Stimulated activated CD8-positive, alpha-beta memory T cell treated with anti-CD3 and anti-CD28 coated beads, Interleukin-7, amount 100 ng/mL, for 4 hours (primary cell): ENCODE measurements around the gene CAMKV.
A peak's percentile ranks its signal among the peaks of the same experiment; 100 is the strongest.
"Not testable (repeated sequence)": the region's sequence is repeated elsewhere in the genome, so short reads cannot be mapped to it uniquely, and the experiment has no call there.

Experiments
- DNase-seq, 2 donors: peaks; one replicate each; pipeline ENCODE4 v3.0.0-alpha.2; 2020; ENCODE audit warnings: low read depth in 2 of 2

CAMKV gene, protein sequence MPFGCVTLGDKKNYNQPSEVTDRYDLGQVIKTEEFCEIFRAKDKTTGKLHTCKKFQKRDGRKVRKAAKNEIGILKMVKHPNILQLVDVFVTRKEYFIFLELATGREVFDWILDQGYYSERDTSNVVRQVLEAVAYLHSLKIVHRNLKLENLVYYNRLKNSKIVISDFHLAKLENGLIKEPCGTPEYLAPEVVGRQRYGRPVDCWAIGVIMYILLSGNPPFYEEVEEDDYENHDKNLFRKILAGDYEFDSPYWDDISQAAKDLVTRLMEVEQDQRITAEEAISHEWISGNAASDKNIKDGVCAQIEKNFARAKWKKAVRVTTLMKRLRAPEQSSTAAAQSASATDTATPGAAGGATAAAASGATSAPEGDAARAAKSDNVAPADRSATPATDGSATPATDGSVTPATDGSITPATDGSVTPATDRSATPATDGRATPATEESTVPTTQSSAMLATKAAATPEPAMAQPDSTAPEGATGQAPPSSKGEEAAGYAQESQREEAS

DNA sequence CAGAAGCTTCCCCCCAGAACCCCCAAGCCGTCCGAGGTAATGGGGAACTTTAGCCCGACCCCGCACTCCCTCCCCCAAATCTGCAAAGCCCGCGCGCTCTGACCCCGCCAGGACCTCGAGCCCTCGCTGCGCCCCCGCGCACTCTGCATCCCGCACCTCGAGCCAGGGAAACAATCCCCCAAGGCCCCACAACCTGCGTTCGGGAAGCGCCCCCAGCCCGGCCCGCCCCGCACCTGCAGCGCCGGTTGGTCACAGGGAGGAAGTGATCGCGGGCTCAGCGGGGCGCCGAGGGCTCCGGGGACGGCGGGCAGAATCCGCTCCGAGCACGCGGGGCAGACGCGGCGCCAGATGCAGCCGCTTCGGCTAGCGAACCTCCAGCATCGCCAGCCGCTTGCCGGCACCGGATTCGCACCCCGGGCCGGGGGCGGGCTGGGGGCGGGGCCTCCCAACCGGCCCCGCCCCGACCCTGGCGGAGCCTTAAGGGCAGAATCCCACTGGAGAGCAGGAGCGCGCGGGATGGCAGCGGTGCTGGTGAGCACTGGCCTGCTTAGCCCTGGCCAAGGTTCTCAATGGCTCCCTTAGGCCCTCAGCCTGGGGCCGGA is at the start of gene CAMKV:
Gene CAMKV (minus strand): TSS at position 382 of the 602 bp plus-strand sequence. CDS start 7,518 bp downstream, outside the sequence.
- no peak for DNase-seq

DNA sequence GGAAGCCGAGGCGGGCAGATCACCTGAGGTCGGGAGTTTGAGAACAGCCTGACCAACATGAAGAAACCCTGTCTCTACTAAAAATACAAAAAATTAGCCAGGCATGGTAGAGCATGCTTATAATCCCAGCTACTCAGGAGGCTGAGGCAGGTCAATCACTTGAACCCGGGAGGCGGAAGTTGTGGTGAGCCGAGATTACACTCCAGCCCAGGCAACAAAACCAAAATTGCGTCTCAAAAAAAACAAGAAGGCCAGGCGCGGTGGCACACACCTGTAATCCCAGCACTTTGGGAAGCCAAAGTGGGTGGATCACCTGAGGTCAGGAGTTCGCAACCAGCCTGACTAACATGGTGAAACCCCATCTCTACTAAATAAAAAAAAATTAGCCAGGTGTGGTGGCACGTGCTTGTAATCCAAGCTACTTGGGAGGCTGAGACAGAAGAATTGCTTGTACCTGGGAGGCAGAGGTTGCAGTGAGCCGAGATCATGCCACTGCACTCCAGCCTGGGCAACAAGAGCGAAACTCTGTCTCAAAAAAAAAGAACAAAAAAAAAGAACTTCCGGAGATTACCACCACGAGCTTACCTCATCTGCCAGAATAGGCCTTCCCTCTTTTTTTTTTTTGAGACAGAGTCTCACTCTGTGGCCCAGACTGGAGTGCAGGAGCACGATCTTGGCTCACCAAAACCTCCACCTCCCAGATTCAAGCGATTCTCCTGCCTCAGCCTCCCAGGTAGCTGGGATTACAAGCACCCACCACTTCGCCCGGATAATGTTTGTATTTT is 48.3 kb upstream of the CAMKV start:
- not testable (repeated sequence) for DNase-seq

DNA sequence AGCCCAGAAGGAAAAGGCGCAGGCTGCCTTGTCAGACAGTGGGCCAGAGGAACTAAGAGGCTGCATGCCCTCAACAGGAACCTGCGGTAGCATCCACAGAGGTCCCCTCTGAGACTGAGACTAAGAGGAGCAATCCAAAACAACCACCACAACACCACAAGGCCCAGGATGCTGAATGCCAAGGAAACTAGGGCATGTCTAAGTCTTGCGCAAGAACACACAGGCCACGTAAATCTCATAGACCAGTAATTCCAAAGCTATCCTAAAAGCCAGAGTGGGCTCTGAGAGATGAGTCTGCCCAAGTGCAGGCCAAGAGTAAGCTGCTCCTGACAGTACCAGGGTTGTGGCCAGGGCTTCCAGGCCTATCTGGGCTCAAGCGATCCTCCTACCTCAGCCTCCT is 47.0 kb upstream of the CAMKV start:
- no peak for DNase-seq

DNA sequence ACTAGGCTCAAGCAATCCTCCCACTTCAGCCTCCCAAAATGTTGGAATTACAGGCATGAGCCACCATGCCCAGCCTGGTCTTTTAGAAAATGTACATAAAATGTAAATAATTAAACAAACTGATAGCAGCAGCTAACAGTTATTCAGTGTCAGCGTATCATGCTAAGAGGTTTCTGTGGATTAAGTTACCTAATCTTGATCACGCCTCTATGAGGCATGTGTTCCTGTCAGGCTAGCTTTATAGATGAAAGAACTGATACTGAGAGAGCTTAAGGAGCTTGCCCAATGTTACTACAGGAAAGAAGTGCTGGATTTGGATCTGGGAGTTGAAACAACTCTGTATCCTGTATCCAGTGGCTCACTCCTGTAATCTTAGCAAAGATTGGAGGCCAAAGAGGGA is 45.2 kb upstream of the CAMKV start:
- no peak for DNase-seq

DNA sequence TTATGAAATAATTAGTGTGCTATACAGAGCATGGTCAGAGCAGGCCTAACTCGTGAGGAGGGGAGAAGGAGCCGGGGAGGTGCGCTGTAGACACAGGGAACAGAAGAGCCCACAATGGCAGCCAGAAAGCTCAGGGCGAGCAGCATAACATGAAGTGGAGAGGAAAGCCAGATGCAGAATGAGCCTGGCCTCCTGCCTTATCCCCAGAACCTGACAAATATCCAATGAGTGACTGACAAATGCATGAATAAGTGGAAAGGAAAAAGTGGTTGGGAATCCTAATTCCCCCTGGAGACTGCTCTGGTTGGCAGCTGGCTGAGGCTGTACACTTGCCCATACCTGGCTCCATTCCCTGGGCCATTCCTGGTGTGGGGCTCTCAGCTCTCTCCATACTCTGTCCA is 43.2 kb upstream of the CAMKV start:
- DNase-seq: no peak

DNA sequence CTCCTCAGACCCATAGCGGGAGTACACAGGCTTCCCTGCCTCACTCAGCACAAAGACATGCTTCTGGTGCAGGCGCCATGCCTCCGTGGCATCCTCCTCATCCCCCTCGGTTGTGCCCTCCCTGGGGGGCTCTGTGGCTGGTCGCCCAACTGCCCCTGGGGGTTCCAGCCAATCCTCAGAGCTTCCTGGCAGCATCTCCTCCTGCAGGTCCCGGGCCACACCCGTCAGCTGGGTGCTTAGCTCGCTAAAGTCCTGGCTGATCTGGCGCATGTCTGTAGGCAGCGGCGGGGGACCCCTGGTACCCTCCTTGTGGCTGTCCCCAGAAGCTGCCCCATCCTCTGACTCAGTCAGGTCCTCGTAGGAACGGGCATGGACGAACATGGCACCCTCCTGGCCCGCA is 41.9 kb upstream of the CAMKV start:
- no peak for DNase-seq

DNA sequence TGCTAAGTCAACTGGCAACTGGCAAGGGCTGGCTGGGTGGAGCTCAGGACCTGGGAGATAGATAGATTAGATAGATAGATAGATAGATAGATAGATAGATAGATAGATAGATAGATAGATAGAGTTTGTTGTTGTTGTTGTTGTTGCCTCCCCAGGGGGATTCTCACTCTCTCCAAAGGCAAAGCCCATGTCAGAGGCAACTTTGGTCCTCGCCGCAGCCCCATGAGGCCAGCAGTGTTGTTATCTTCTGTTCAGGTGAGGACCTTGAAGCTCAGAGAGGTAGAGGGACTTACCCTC is 41.4 kb upstream of the CAMKV start:
- DNase-seq: no peak

DNA sequence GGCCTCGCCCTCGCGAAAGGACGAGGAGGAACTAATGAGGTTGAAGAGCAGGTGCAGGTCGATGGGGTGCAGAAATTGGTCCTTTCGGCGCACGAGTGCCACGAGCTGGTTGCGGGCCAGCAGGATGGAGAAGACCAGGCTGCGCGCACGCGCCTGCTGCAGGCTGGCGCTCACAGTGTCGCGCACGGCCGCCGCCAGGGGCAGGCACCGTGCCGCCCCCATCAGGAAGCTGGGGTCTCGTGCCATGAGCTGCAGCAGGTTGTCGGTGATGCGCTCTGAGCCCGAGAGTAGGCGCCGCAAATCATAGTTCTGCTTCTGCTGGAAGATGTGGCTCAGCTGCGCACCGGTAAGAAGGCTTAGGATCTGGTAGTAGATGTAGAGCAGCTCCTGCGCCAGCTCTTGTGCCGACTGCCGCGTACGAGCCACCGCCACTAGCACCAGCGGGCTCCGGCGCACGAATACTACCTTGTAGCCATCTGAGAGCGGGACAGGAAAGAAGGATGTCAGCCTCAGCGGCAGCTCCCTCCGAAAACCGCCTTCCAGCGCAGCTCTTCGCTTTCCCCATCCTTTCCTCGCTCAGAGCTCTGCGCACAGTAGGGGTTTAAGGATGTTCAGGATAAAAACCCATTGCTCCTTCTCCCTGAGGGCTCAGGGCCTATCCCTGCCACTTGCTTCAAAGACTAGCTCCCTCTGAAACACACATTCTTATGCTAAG is 40.9 kb upstream of the CAMKV start:
- DNase-seq: no peak

DNA sequence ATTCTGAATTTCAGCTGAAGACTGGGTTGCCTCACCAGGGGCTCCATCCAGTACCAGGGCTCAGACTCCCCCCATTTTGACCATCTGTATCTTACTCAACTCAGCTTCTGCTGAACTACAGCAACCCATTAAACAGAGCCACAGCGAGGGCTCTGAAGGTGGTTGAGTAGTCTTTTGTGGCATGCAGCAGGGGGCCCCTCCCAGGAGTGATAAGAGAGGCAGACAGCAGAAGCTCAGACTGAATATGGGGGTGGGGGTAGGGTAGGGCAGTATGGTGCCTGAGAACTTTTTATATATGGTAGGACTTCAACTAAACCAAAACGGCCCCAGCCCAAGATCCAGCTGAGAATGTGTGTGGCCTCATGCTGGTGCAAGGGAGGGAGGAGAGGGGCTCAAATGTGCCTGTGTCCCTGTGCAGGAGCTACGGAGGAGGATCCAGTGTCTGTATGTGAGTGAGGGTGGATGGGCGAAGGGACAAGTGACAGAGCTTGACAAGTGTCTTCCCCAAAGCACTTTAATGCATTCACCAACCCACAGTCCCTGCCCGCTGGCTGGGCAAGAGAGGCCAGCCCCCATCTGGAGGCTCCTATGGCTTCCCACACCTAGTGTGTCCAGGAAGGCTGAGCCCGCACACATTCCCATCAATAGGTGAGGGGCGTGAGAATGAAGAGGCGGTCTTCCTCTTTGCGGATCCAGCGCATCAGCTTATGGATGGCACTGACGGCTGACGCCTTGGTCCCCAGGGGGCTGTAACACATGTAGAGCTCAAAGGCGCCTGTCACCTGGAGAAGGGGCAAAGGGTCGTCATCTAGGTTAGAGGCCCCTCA is 38.9 kb upstream of the CAMKV start:
- no peak for DNase-seq

DNA sequence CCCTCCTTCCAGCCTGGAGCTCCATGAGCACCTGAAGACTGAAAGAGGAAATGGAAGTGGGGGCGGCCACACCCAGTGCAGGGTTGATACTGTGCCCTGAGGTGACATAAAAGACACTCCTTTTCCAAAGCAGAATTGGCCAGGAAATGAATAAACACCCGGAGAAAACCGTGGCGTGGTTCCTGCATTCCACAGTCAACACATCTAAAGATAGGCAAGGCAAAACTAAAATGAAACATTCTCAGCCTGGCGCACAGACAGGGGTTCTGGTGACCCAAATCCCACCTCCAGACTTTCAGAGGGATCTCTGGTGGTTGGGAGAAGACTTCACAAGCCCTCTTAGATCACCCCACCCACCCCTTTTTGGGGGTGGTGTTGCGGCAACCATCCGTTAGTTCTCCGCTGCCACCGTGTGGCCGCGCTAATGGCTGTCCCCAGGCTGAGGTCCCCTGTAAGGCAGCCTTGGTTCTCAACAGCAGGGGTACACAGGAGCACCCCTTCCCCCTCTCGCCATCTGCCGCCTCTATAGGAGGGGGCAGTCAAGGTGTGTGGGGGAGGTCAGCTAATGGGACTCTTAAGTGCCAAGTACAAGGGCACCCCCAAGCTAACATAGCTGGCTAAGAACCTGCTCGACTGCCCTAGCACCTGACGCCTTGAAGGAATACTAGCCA is 36.5 kb upstream of the CAMKV start:
- peak in 1 of 2 donors; percentile 23 for DNase-seq

DNA sequence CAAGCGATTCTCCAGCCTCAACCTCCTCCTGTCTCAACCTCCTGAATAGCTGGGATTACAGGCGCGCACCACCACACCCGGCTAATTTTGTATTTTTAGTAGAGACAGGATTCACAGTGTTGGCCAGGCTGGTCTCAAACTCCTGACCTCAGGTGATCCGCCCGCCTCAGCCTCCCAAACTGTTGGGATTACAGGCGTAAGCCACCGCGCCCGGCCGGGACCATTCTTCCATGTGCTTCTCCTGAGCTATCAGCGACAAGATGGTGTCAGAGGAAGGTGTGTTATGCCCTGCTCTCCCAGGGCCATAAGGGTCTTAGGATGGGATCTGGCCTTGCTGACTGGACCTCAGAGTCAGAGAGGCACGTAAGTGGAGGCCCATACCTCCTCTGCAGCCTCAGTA is 34.7 kb upstream of the CAMKV start:
- not testable (repeated sequence) for DNase-seq

DNA sequence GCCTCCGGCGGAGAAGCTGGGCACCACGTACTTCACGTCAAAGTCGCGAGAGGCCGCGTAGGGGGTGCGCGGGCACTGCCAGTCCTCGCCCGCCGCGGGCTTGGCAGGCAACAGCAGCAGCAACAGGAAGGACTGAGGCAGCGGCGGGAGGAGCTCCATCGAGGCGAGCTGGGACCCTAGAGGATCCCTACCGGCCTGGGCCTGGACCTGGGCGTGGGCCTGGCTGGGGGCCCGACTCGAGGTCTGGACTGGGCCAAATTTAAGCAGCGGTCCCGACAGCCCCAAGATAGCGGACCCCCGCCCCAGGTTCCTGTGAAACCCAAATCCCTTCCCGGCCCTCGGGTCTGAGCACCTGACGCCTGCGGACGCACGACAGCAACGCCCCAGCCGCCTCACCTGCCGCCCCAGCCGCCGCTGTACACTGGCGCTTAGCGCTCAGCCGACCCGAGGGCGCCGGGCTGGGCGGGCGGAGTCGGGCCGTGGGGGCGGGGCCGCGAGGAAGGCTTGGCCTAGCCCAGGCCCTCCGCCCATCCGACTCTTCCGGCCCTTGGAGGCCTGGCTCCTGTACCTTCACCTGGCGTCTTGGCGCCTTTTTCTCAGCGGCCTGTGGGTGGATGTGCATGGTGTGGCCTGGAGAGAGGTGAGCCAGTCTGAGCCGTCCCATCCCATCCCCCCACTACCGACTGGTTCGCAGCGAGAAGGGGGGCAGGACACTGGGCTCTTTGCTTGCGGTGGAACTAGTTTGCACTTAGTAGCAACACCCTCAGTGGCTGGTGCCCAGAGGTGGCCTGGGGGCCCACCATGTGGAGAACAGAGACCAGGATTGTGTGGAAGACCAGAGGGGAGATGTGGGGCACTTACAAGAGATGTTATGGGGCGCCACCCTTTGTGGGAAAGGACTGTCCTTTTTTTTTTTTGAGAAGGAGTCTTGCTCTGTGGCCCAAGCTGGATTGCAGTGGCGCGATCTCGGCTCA is 34.0 kb upstream of the CAMKV start, which contains the start of gene MST1R:
Gene MST1R (minus strand): TSS at position 423 of the 974 bp plus-strand sequence. CDS start 264 bp downstream, at position 159.
- DNase-seq: peak; percentile 36 to 75

DNA sequence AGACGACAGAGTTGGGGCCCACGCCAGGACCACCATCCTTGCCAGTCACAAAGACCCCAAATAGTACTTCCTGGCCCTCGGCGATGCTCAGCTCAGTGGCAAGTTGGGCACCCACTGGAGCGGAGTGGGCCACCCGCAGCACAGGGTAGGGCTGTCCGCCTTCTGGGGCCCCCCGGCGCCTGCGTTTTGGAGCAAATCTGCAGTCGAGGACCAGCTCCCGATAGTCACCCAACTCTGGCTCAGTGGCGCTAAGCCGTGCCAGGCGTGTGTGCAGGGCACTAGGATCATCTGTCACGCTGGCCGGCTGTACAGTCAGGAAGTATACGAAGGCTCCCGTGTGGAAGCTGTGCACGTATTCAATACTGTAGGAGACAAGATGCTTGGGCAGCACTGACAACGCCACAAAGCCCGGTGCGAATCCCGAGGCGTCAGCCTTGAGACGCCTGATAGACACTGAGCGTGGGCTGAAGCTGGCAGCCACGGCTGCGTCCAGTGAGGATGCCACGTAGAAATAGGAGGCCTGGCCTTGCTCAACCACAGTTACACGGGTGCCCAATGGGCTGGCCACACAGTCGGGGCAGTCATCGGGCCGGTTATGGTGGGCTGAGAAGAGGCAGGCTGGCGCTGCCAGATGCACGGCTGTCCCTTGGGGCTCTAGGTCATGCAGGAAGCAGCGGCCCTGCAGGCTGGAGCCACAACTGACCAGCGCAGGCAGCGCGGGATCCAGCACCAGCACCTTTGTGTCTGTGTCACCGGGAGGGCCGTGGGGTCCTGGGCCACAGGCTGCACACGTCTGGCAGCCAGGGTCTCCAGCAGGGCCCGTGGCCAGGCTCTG is 33.0 kb upstream of the CAMKV start:
- DNase-seq: no peak

DNA sequence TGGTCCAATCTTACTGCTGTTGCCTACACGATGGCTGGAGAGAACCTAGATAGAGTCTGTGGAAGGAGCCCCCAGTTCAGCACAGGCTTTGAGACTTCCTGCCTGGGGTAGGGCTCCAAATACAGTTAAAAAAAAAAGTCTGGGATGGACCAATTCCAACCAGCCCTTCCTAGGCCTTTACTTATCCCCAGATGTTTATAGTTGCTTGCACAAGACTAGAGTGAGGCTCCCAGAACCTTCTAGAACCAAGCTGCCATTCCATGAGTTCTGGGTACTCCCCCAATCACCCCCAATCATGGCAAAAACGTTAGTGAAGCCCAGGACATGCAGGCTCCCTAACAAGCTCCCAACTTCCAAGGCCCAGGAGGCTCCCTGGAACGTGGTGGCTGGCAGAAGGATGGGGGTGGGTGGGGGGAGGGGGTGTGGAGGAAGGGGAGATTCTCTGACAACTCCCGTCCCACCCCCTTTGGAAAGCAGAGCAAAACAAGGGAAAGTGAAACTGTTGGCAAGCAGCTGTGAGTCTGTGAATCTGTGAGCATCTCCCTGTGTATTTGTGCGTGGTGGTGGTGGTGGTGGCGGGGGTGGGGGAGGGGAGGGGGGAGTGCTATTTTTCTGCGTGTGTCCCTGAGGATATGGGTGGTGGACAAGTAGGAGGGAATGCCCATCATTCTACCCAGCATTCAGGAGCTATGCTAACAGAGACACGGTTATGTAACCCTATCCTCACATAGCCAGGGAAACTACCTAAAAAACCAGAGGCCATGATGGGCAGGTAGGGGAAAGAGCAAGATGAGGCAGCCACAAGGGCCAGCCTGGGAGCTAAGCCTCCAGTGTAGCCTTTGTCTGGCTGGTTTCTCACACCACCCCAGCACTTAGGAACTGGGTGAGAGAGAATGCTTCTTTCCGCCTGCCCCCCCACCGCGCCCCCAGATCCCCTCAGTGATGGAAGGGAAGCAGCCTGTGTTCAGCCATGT is 31.9 kb upstream of the CAMKV start:
- no peak for DNase-seq

DNA sequence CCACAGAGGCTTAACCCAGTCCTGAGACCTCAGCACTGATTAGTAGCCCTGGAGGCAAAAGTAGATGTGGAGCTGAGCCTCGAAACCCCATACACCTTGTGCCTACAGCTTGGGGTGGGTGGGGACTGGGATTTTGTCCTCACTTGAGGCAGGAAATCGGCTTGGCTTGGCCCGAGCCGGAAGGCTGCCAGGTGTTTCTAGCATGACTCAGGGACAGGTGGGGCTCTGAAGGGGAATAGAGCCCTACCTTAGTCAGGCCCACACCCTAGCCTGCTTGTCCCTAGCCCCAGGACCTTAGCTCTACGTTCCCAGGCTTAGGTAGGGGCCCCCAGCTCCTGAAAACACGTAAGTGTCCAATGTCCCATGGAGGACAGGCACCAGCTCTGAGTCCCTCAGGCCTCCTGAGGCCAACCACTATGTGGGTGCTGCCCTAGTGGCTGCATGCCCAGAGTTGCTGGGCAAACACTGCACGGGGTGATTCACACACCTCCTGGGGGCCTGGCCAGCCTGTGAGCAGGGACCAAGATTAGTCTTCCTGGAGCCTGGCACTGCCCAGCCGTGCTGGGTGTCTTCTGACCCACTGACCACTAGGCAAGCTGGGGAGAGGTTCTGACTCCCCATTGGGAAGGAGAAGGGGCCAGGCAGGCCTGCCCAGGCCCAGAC is 30.9 kb upstream of the CAMKV start:
- no peak for DNase-seq

DNA sequence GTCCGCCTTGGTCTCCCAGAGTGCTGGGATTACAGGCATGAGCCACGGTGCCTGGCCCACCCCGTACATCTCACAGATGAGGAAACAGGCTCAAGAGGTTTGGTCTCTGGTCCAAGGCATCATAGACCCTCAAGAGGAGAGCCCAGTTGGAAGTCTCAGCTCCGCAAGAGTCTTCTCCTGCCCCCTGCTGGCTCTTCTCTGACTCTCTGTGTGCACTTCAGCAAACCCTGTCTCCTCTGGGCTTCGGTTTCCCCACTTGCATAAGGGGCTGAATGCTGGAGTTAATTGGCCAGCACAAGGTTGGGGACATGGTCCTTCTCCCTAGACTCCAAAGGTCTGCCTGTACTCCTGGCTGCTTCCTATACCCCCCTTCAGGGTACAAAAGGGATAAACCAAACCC is 30.1 kb upstream of the CAMKV start:
- no peak for DNase-seq

DNA sequence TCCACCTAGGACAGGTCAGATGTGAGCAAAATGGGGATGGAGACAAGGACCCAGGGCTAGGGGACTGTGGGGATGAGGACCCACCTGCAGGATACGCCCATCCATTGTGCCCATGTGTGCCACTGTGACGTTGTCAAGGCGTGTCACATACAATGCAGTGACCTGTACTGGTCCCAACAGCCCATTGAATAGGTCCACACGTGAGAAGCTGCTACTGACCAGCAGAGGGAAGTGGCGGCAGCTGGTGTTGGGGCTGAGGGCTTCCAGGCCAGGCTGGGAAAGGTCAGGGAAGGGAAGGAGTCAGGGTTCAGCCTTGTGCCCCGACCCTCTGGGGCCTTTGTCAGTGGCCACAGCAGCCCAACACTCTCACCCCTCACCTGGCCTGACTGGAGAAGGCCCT is 29.3 kb upstream of the CAMKV start:
- DNase-seq: no peak
